HG03159 (cell line): Measurements from ENCODE around the gene TNFAIP8.

Experiments used
- ATAC-seq: cut with Tn5 transposase; IDR thresholded peaks from one replicate; pipeline ENCODE4 v1.9.1; 2021; ENCODE audit warnings: mild to moderate bottlenecking, moderate library complexity; ENCODE audit not compliant: unreplicated experiment

TNFAIP8 gene

DNA sequence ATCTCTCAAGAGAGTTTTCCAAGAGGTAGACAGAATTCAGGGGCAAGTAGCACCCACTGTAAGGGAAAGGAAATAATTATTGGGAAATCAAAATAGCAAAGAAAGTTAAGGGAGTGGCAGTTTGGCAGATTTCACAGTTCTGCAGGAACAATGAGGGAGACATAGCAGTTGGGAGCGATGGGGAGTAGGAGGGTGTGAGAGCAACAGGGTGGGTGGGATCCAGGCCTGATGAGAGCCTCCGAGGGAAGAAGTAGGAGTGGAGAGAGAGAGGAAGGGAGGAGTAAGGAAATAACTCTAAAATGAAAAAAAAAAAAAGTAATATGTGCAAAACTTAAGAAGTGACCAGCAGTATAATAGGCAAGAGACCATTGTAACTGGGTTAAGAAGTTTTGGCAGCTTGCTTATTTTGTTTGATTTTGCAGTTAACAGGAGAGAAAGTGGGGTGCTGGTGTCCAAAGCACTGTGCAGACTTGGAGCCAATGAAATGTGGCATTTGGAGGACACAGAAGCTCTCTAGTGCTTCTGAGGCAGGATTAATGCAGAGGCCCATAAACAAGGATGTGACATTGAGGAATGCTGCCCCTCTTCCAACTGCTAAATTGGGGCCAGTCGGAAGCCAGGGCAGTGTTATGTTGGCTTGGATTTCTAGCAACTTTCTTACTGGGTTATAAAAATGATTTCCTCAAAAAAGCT is 10.2 kb downstream of the TNFAIP8 start:
- ATAC-seq = no peak

- ATAC-seq = peak; percentile 24
Observed at GRCh38 chr5:119366540-119366881, 10.7 kb downstream of the TNFAIP8 start.

DNA sequence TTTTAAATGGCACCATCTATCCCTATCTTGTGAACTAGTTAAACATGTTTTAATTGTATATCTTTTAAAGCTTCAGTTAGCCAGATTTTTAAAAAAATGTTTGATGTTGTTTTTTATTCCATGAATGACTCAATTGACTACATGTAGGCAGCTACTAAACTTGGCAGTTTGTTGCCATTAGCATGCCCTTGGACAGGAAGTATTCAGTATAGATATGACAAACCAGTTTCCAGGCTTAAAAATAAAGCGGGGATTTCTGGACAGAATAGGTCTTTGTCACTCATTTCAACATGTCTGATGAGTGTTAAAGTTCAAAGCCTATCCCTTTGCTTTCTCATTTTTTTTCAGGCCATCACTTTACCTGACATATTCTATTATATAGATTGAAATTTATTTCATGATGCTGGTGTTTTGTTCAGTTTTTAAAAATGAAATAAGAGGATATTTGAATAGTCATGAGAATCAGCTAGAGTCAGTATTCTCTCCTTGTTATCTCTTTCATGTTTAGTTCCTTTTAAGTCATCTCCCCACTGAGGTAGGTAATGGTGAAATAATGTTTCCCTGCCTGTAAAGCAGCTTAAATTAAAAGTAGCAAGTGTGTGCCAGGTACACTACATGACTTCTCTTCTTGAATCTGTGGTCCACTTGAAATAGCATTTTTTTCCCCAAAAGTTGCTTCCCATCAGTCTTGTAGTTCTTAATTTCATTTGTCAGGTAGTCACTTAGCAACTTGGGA is 11.9 kb downstream of the TNFAIP8 start:
- ATAC-seq = peak; percentile 69

- peak; percentile 14 for ATAC-seq
Observed at GRCh38 chr5:119368238-119368630, 12.4 kb downstream of the TNFAIP8 start.

DNA sequence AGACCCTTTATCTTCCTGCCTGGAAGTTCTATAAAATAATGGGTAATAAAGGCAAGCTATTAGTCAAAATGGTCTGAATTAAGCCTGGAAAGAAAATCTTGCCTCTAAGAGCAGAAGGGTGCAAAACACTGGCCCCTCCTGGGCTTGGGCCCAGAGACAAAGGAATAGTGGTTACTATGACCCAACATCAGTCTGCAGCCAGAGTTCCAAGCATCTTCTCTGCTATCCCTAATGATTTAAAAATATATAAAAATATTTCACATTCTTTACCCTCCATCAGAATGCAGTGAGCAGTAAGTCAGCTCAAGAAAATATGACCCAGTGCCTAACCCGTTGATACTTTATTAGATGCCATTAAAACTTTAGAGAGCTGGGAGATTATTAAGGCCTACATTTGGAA is 14.7 kb downstream of the TNFAIP8 start:
- no peak for ATAC-seq

DNA sequence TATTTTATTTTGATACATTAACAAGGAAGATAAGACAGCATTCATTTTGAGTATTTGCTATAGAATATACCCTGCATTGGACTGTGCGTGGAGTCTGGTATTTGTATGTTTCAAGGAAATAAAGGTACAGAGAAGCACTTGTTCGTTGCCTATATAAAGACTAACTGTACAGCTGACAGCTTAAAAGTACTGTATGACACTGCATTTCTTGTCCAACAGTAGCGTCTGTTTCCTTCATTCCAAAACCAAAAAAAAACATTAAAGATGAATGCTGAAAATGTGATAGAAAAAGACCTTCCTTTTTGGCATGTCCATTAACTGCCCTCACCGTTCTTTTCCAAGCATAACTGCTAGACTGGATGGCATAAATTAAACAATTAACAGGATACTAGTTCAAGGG is 15.3 kb downstream of the TNFAIP8 start:
- ATAC-seq = no peak

- peak; percentile 64 for ATAC-seq
Observed at GRCh38 chr5:119373449-119373858, 17.6 kb downstream of the TNFAIP8 start.

DNA sequence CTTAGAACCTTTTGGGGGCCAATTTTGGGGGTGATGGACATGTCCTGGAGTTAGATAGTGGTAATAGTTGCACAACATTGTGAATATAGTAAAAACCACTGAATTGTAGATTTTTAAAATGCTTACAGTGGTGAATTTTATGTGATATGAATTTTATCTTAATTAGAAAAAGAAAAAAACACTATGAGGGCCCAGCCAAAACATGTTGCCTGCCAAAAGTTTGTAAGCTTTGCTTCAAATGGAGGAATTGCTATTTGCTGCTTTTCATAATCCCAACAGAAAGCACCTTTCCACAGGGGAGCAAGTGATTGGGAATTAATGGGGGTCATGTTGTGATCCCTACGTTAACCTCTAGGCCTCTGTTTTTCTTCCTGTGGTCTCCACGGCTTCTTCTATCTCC is 19.1 kb downstream of the TNFAIP8 start:
- ATAC-seq = no peak

- no peak for ATAC-seq
Observed at GRCh38 chr5:119377066-119377465, 21.2 kb downstream of the TNFAIP8 start.

GRCh38 chr5:119378075-119378700 is 22.4 kb downstream of the TNFAIP8 start:
- no peak for ATAC-seq

GRCh38 chr5:119379096-119379495 is 23.3 kb downstream of the TNFAIP8 start:
- no peak for ATAC-seq

DNA sequence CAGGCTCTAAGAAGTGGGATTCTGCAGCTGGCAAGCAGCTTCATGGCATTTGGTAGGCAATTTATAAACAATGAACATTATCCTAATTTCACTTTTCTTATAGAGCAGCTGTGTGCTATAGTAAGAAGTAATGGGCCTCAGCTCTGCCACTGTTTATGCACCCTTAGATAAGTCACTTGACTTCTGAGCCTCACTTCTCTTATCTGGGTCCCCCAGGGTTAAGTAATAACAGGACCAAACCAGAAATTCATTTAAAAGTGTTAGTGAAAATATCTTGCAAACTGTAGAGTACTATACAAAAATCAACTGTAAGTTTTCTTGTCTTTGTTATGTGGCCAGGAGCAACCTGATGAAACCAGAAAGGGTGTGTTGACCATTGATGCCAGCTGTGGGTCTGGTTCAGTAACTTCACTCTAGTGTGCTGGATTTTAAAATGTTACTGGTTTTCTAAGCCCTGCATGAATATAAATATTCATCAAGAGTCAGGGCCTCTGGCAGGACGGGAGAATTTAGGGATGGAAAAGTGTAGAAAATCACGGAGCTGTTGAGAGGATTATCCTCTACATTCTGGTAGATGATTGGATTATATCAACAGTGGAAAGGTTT is 24.2 kb downstream of the TNFAIP8 start:
- peak; percentile 39 for ATAC-seq

DNA sequence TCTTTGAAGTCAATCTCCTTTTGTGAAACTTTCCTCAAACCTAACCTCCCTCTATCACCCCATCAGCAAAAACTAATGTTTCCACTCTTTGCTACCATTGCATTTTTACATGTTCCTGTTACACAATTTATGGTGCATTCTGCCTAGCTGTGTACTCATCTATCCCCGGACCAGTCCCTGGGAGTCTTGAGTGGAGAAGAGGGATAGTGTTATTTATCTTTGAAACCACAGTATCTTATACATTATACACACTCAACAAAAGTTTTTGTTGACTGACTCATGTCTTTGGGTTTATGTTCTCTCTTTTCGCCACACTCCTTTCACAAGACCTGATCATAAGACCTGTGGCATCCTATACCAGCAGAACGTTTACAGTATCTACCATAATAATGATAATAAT is 26.4 kb downstream of the TNFAIP8 start:
- no peak for ATAC-seq

- ATAC-seq = no peak
Observed at GRCh38 chr5:119383008-119383407, 27.2 kb downstream of the TNFAIP8 start.

GRCh38 chr5:119385136-119385535 is 29.3 kb downstream of the TNFAIP8 start:
- ATAC-seq = peak; percentile 43

DNA sequence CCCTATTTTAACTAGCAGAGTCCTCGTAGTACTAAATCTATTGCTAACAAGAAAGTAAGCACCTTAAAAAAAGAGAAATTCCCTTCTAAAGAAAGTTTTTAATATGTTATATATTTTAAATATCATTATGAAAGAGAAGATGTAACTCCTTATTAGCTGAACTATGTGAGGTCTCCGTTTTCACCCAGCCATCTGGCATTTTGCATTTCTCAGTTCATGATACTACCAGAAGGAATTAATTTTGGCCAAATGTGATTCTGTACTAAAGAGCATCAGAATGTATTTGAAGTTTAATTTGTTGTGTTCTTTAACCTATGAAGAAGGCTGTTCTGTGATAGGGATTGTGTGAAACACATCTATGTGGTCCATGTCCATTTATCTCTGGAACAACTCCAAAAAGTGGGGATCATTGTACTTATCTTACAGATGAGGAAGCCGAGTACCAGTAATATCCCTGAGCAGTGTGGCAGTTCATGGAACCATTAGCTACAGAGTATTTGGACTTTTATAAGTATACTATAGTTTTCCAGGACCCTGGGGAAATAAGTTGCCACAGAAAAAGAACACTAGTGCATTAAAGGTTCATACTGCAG is 29.8 kb downstream of the TNFAIP8 start:
- peak; percentile 35 for ATAC-seq

- ATAC-seq = no peak
Observed at GRCh38 chr5:119386596-119387344, 31.0 kb downstream of the TNFAIP8 start.

- ATAC-seq = no peak
Observed at GRCh38 chr5:119387945-119388618, 32.3 kb downstream of the TNFAIP8 start.

- ATAC-seq = no peak
Observed at GRCh38 chr5:119388619-119389190, 32.9 kb downstream of the TNFAIP8 start.
